Measurements from ENCODE around the gene GADD45A. TPM values are rescaled to one million over a fixed set of nuclear protein-coding genes. Genes with fewer than 3 reads are reported as not detected.

Gene GADD45A
- total RNA-seq, 1 experiment from 2014 or later: 129 TPM

GRCh38 chr1:67687198-67687545, 2.2 kb downstream of the GADD45A start:
- H3K4me1 ChIP-seq (ENCODE audit: insufficient read depth, low read length): peaks cover 43% of the 10 kb centered on the region
- ChIA-PET POLR2A (ENCODE audit: unreplicated experiment) (interaction anchor here (0.8 to 1.1 kb wide), 3 partner anchors 63 to 117 kb away, joined by 3 to 20 read pairs (median 15); no protein-coding TSS in a partner anchor), CTCF (interaction anchor here (1.4 kb wide), 1 partner anchor 74 kb away, joined by 10 read pairs; no protein-coding TSS in a partner anchor)
- H3K4me3 ChIP-seq (ENCODE audit: low read length): peak overlapping the region; percentile 87
- no peak for ATAC-seq
- H3K36me3 ChIP-seq (ENCODE audit: low read depth, low read length): peaks cover 33% of the 10 kb centered on the region
- TF ChIP-seq EZH2phosphoT487 (IDR thresholded peaks at IDR 0.05; ENCODE audit: borderline replicate concordance, low read length) (no peak), CTCF (conservative IDR thresholded peaks at IDR 0.05; ENCODE audit: low read depth, low read length) (no peak), EZH2 (IDR thresholded peaks at IDR 0.05; ENCODE audit: low read length, unreplicated experiment) (no peak)
- no peak for DNase-seq
- no peaks in the 10 kb centered on the region for H3K9me2 ChIP-seq (replicated peaks; ENCODE audit: low read length)
- H3K4me2 ChIP-seq (ENCODE audit: low read length): peak overlapping the region; percentile 96
- peak overlapping the region; percentile 93 for H3K27ac ChIP-seq (ENCODE audit: low read length)
- H3K9ac ChIP-seq (ENCODE audit: low read length): peak overlapping the region; percentile 65
- H3K27me3 ChIP-seq (ENCODE audit: low read length): no peaks in the 10 kb centered on the region
- peaks cover 31% of the 10 kb centered on the region for H4K20me1 ChIP-seq (ENCODE audit: low read length)
- H2AFZ ChIP-seq (ENCODE audit: low read length): no peak overlapping the region
- peaks cover 30% of the 10 kb centered on the region for H3F3A ChIP-seq (ENCODE audit: low read length, unreplicated experiment)
- no peaks in the 10 kb centered on the region for H3K9me3 ChIP-seq (ENCODE audit: low read length)
- BruUV-seq (replicated peaks): TSS peak; percentile 52
- H3K79me2 ChIP-seq (ENCODE audit: low read length): peaks cover 35% of the 10 kb centered on the region
- intact Hi-C loops (cut with micrococcal nuclease): loop anchor here (2.0 to 10.0 kb wide), 2 partner anchors 22 to 698 kb away; no protein-coding TSS in a partner anchor

- CTCF ChIA-PET: no interaction called here
- no peaks in the 10 kb centered on the region for H3K27me3 ChIP-seq (ENCODE audit: low read length)
- no peak for TF ChIP-seq EZH2 (IDR thresholded peaks at IDR 0.05; ENCODE audit: low read length, unreplicated experiment)
- TF ChIP-seq EZH2phosphoT487 (IDR thresholded peaks at IDR 0.05; ENCODE audit: borderline replicate concordance, low read length): no peak
- TF ChIP-seq CTCF (conservative IDR thresholded peaks at IDR 0.05; ENCODE audit: low read depth, low read length): no peak
- peak overlapping the region; percentile 87 for H3K4me3 ChIP-seq (ENCODE audit: low read length)
- H4K20me1 ChIP-seq (ENCODE audit: low read length): peaks cover 31% of the 10 kb centered on the region
- peak overlapping the region; percentile 65 for H3K9ac ChIP-seq (ENCODE audit: low read length)
- H3K4me1 ChIP-seq (ENCODE audit: insufficient read depth, low read length): peaks cover 38% of the 10 kb centered on the region
- H3K4me2 ChIP-seq (ENCODE audit: low read length): peak overlapping the region; percentile 96
- peaks cover 30% of the 10 kb centered on the region for H3F3A ChIP-seq (ENCODE audit: low read length, unreplicated experiment)
- H2AFZ ChIP-seq (ENCODE audit: low read length): no peak overlapping the region
- H3K79me2 ChIP-seq (ENCODE audit: low read length): peaks cover 35% of the 10 kb centered on the region
- BruUV-seq (replicated peaks): no TSS peak
- no peaks in the 10 kb centered on the region for H3K9me2 ChIP-seq (replicated peaks; ENCODE audit: low read length)
- intact Hi-C loops (cut with micrococcal nuclease): loop anchor here (2.0 to 10.0 kb wide), 2 partner anchors 21 to 697 kb away; no protein-coding TSS in a partner anchor
- peaks cover 33% of the 10 kb centered on the region for H3K36me3 ChIP-seq (ENCODE audit: low read depth, low read length)
- no peaks in the 10 kb centered on the region for H3K9me3 ChIP-seq (ENCODE audit: low read length)
- peak overlapping the region; percentile 93 for H3K27ac ChIP-seq (ENCODE audit: low read length)
- ATAC-seq (no peak), DNase-seq (peak; percentile 79)
- POLR2A ChIA-PET (ENCODE audit: unreplicated experiment): no interaction called here
These were observed 2.6 kb downstream of the GADD45A start for GRCh38 chr1:67687649-67688048.

GRCh38 chr1:67688526-67689219, 3.7 kb downstream of the GADD45A start:
- Histone ChIP-seq H2AFZ (ENCODE audit: low read length) (no peak overlapping the region), H3K9me3 (ENCODE audit: low read length) (no peaks in the 10 kb centered on the region), H3K9me2 (replicated peaks; ENCODE audit: low read length) (no peaks in the 10 kb centered on the region), H3K4me2 (ENCODE audit: low read length) (peak overlapping the region; percentile 96), H3K36me3 (ENCODE audit: low read depth, low read length) (peaks cover 33% of the 10 kb centered on the region), H3K27ac (ENCODE audit: low read length) (peak overlapping the region; percentile 23; the same call in 1 of the 2 replicates), H3K27me3 (ENCODE audit: low read length) (no peaks in the 10 kb centered on the region), H3K4me3 (ENCODE audit: low read length) (peak overlapping the region; percentile 87), H3K79me2 (ENCODE audit: low read length) (peaks cover 35% of the 10 kb centered on the region), H4K20me1 (ENCODE audit: low read length) (peaks cover 31% of the 10 kb centered on the region), H3K4me1 (ENCODE audit: insufficient read depth, low read length) (peaks cover 28% of the 10 kb centered on the region), H3K9ac (ENCODE audit: low read length) (0 out of 2 replicates have a peak overlapping the region, but pooled peaks have one; percentile 2), H3F3A (ENCODE audit: low read length, unreplicated experiment) (peaks cover 20% of the 10 kb centered on the region)
- ChIA-PET POLR2A (ENCODE audit: unreplicated experiment) (no interaction called here), CTCF (no interaction called here)
- no TSS peak for BruUV-seq (replicated peaks)
- TF ChIP-seq EZH2phosphoT487 (IDR thresholded peaks at IDR 0.05; ENCODE audit: borderline replicate concordance, low read length): no peak
- no peak for TF ChIP-seq CTCF (conservative IDR thresholded peaks at IDR 0.05; ENCODE audit: low read depth, low read length)
- TF ChIP-seq EZH2 (IDR thresholded peaks at IDR 0.05; ENCODE audit: low read length, unreplicated experiment): no peak
- intact Hi-C loops (cut with micrococcal nuclease): loop anchor here (10.0 kb wide), 1 partner anchor 696 kb away; no protein-coding TSS in a partner anchor
- ATAC-seq: no peak
- DNase-seq: peak; percentile 54

All from PC-3 (cell line).